ENCODE data around the gene IL3.

DNA sequence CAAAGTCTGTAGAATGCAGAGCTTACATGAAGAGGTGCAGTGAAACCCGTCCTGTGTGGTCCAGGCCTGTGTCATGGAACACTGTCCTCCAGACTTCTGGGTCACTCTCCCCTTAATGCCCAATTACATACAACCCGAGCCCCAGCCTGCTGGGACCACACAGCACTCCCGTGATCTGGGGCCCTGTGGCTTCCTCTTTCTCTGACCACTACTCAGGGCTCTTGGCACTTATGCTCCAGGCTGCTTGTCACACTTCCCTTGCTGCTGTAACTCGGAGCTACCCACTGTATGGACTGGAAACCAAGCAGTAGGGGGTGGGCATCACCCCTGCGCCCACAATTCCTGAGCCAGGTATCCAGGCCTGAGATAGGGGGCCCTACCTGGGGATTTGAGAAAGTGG, 10.3 kb upstream of the IL3 start:
- TF ChIP-seq, protein P1, sequence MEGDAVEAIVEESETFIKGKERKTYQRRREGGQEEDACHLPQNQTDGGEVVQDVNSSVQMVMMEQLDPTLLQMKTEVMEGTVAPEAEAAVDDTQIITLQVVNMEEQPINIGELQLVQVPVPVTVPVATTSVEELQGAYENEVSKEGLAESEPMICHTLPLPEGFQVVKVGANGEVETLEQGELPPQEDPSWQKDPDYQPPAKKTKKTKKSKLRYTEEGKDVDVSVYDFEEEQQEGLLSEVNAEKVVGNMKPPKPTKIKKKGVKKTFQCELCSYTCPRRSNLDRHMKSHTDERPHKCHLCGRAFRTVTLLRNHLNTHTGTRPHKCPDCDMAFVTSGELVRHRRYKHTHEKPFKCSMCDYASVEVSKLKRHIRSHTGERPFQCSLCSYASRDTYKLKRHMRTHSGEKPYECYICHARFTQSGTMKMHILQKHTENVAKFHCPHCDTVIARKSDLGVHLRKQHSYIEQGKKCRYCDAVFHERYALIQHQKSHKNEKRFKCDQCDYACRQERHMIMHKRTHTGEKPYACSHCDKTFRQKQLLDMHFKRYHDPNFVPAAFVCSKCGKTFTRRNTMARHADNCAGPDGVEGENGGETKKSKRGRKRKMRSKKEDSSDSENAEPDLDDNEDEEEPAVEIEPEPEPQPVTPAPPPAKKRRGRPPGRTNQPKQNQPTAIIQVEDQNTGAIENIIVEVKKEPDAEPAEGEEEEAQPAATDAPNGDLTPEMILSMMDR (IDR thresholded peaks at IDR 0.05): no peak
- TF ChIP-seq POLR2A (IDR thresholded peaks at IDR 0.05): no peak
